ENCODE measurements around the gene CCDC3. TPM values are rescaled to one million over a fixed set of nuclear protein-coding genes. Genes with fewer than 3 reads are reported as not detected.

The CCDC3 gene
- total RNA-seq, 1 donor from 2014 or later, result 4.3 TPM

GRCh38 chr10:12921163-12921562, 80.3 kb downstream of the CCDC3 start:
- no peak for ATAC-seq

- no peak for ATAC-seq
Observed at GRCh38 chr10:12919574-12919973, 81.9 kb downstream of the CCDC3 start.

GRCh38 chr10:12916587-12916986, 84.9 kb downstream of the CCDC3 start:
- ATAC-seq, result no peak

GRCh38 chr10:12915637-12916168, 85.8 kb downstream of the CCDC3 start:
- no peak for ATAC-seq

- no peak for ATAC-seq
Observed at GRCh38 chr10:12914111-12914510, 87.4 kb downstream of the CCDC3 start.

GRCh38 chr10:12911795-12912194, 89.7 kb downstream of the CCDC3 start:
- no peak for ATAC-seq

- ATAC-seq, result no peak
Observed at GRCh38 chr10:12910835-12911234, 90.7 kb downstream of the CCDC3 start.

- ATAC-seq, result no peak
Observed at GRCh38 chr10:12909836-12910185, 91.7 kb downstream of the CCDC3 start.

GRCh38 chr10:12909182-12909835, 92.2 kb downstream of the CCDC3 start:
- ATAC-seq, result no peak

GRCh38 chr10:12908773-12909172, 92.7 kb downstream of the CCDC3 start:
- no peak for ATAC-seq

- no peak for ATAC-seq
Observed at GRCh38 chr10:12907656-12908055, 93.9 kb downstream of the CCDC3 start.

- ATAC-seq, result peak; percentile 50
Observed at GRCh38 chr10:12906051-12906541, 95.4 kb downstream of the CCDC3 start.

- ATAC-seq, result no peak
Observed at GRCh38 chr10:12905067-12905466, 96.4 kb downstream of the CCDC3 start.

- ATAC-seq, result no peak
Observed at GRCh38 chr10:12902851-12903358, 98.6 kb downstream of the CCDC3 start.

GRCh38 chr10:12902135-12902572, 99.4 kb downstream of the CCDC3 start:
- peak; percentile 32 for ATAC-seq

GRCh38 chr10:12899546-12899945, 102.0 kb downstream of the CCDC3 start:
- ATAC-seq, result no peak

GRCh38 chr10:12898271-12898670, 103.2 kb downstream of the CCDC3 start:
- no peak for ATAC-seq

GRCh38 chr10:12897278-12897677, 104.2 kb downstream of the CCDC3 start:
- no peak for ATAC-seq

- ATAC-seq, result no peak
Observed at GRCh38 chr10:12896251-12896650, 105.3 kb downstream of the CCDC3 start.

GRCh38 chr10:12892924-12893323, 108.6 kb downstream of the CCDC3 start:
- no peak for ATAC-seq

- no peak for ATAC-seq
Observed at GRCh38 chr10:12890958-12891357, 110.6 kb downstream of the CCDC3 start.

- no peak for ATAC-seq
Observed at GRCh38 chr10:12888470-12888869, 113.0 kb downstream of the CCDC3 start.

- ATAC-seq, result no peak
Observed at GRCh38 chr10:12887780-12888179, 113.7 kb downstream of the CCDC3 start.

- ATAC-seq, result no peak
Observed at GRCh38 chr10:12884851-12885250, 116.7 kb downstream of the CCDC3 start.
